ENCODE results near the gene SLC25A34. TPM values are rescaled to one million over a fixed set of nuclear protein-coding genes. Genes with fewer than 3 reads are reported as not detected.

Gene SLC25A34
- total RNA-seq, 2 experiments from 2014 or later, result 1.9 to 2.8 TPM

DNA sequence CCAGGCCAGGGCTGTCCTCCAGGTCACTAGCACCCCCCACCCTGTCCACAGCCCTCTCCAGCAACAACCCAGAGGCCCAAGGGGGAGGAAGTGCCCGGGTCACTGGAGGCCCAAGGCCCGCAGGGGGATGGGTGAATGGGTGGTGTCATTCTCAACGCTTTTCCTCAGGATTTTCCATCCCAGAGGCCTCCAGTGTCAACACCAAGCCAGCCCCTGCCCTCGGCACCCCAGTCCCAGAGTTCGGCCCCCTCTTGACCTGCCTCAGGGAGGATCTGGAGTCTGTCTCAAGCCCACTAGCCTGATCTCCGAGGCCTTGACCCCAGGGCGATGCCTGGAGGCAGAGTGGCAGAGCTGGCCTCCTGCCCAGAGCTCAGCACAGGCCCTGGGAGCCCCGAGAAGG, 11.3 kb downstream of the SLC25A34 start:
- no peaks in the 10 kb centered on the region for H3K9me3 Mint-ChIP-seq

DNA sequence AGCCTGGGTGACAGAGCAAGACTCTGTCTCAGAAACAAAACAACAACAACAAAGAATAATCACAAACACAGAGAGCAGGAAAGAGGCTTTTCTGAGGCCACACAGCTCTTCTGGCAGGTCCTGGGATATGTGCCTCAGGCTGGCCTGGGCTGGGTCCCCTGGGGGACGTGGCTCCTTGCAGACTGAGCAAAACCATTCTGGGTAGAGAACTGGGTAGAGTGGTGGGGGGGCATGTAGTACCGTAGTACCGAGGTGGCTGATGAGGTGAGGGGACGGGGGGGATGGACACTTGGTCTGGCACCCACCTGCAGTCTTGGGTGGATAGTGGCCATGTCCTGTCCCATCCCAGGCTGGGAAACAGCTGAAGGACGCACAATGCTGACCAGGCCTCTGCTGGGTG, 12.2 kb downstream of the SLC25A34 start:
- H3K9me3 ChIP-seq (ENCODE audit: control insufficient read depth in 1 of 2, insufficient read depth in 1 of 2, low read length in 2 of 2), result no peaks in the 10 kb centered on the region
- no peak for DNase-seq
- intact Hi-C loops (cut with DNase I, micrococcal nuclease), result no loop called here
- ChIA-PET CTCF (no interaction called here), POLR2A (interaction anchor here (0.6 kb wide), 1 partner anchor 8 kb away, joined by 3 read pairs; no protein-coding TSS in a partner anchor)
- H3K27me3 ChIP-seq (ENCODE audit: control insufficient read depth in 1 of 2, insufficient read depth in 2 of 2, low read length in 2 of 2), result no peaks in the 10 kb centered on the region
- TF ChIP-seq CTCF (IDR thresholded peaks at IDR 0.05), result no peak
- Mint-ChIP-seq H3K4me1 (ENCODE audit: low read depth) (no peaks in the 10 kb centered on the region), H3K9me3 (no peaks in the 10 kb centered on the region), H3K4me3 (no peak overlapping the region), H3K36me3 (ENCODE audit: low read depth) (no peaks in the 10 kb centered on the region), H3K27me3 (peaks cover under 1% of the 10 kb centered on the region), H3K27ac (no peak overlapping the region)
- H3K36me3 ChIP-seq (ENCODE audit: insufficient read depth, low read length), result no peaks in the 10 kb centered on the region
- no peaks in the 10 kb centered on the region for H3K4me1 ChIP-seq (ENCODE audit: insufficient read depth, low read length)
- no peak overlapping the region for H3K27ac ChIP-seq (ENCODE audit: low read depth in 1 of 2, low read length in 2 of 2)
- no peak overlapping the region for H3K4me3 ChIP-seq (ENCODE audit: low read length)
- no peak for ATAC-seq (ENCODE audit: poor library complexity)

More for the DNA sequence above, 11.3 kb downstream of the SLC25A34 start:
- Histone ChIP-seq H3K4me1 (ENCODE audit: insufficient read depth, low read length) (no peaks in the 10 kb centered on the region), H3K27me3 (ENCODE audit: control insufficient read depth in 1 of 2, insufficient read depth in 2 of 2, low read length in 2 of 2) (no peaks in the 10 kb centered on the region), H3K36me3 (ENCODE audit: insufficient read depth, low read length) (no peaks in the 10 kb centered on the region), H3K27ac (ENCODE audit: low read depth in 1 of 2, low read length in 2 of 2) (no peak overlapping the region), H3K9me3 (ENCODE audit: control insufficient read depth in 1 of 2, insufficient read depth in 1 of 2, low read length in 2 of 2) (no peaks in the 10 kb centered on the region), H3K4me3 (ENCODE audit: low read length) (no peak overlapping the region)
- no peak for ATAC-seq (ENCODE audit: poor library complexity)
- no peak overlapping the region for H3K27ac Mint-ChIP-seq
- CTCF ChIA-PET, result no interaction called here
- DNase-seq, result no peak
- H3K4me3 Mint-ChIP-seq, result no peak overlapping the region
- no peaks in the 10 kb centered on the region for H3K36me3 Mint-ChIP-seq (ENCODE audit: low read depth)
- H3K27me3 Mint-ChIP-seq, result no peaks in the 10 kb centered on the region
- no peak for TF ChIP-seq CTCF (IDR thresholded peaks at IDR 0.05)
- H3K4me1 Mint-ChIP-seq (ENCODE audit: low read depth), result no peaks in the 10 kb centered on the region
- intact Hi-C loops (cut with DNase I, micrococcal nuclease), result no loop called here
- POLR2A ChIA-PET, result no interaction called here

- no peaks in the 10 kb centered on the region for H3K9me3 Mint-ChIP-seq
- intact Hi-C loops (cut with DNase I, micrococcal nuclease), result no loop called here
- ChIA-PET CTCF (no interaction called here), POLR2A (interaction anchor here (0.6 kb wide), 1 partner anchor 8 kb away, joined by 3 read pairs; no protein-coding TSS in a partner anchor)
- ATAC-seq (ENCODE audit: poor library complexity), result no peak
- peaks cover 5% of the 10 kb centered on the region for H3K27me3 Mint-ChIP-seq
- no peak for DNase-seq
- no peak overlapping the region for H3K4me3 Mint-ChIP-seq
- Histone ChIP-seq H3K36me3 (ENCODE audit: insufficient read depth, low read length) (no peaks in the 10 kb centered on the region), H3K27ac (ENCODE audit: low read depth in 1 of 2, low read length in 2 of 2) (no peak overlapping the region), H3K4me3 (ENCODE audit: low read length) (no peak overlapping the region), H3K4me1 (ENCODE audit: insufficient read depth, low read length) (no peaks in the 10 kb centered on the region), H3K9me3 (ENCODE audit: control insufficient read depth in 1 of 2, insufficient read depth in 1 of 2, low read length in 2 of 2) (no peaks in the 10 kb centered on the region), H3K27me3 (ENCODE audit: control insufficient read depth in 1 of 2, insufficient read depth in 2 of 2, low read length in 2 of 2) (no peaks in the 10 kb centered on the region)
- TF ChIP-seq CTCF (IDR thresholded peaks at IDR 0.05), result no peak
- H3K4me1 Mint-ChIP-seq (ENCODE audit: low read depth), result no peaks in the 10 kb centered on the region
- no peaks in the 10 kb centered on the region for H3K36me3 Mint-ChIP-seq (ENCODE audit: low read depth)
- no peak overlapping the region for H3K27ac Mint-ChIP-seq
These were observed 12.8 kb downstream of the SLC25A34 start for GRCh38 chr1:15748690-15749398.

All from CD4-positive, alpha-beta T cell (primary cell).